GM10847 (cell line): ENCODE measurements around the gene COL6A1.

ENCODE experiments used
- POLR2A ChIP-seq: IDR thresholded peaks from 2 replicates; pipeline ENCODE4 v1.6.1; 2011; ENCODE audit not compliant: insufficient read length; ENCODE audit errors: extremely low read depth

Gene COL6A1

DNA sequence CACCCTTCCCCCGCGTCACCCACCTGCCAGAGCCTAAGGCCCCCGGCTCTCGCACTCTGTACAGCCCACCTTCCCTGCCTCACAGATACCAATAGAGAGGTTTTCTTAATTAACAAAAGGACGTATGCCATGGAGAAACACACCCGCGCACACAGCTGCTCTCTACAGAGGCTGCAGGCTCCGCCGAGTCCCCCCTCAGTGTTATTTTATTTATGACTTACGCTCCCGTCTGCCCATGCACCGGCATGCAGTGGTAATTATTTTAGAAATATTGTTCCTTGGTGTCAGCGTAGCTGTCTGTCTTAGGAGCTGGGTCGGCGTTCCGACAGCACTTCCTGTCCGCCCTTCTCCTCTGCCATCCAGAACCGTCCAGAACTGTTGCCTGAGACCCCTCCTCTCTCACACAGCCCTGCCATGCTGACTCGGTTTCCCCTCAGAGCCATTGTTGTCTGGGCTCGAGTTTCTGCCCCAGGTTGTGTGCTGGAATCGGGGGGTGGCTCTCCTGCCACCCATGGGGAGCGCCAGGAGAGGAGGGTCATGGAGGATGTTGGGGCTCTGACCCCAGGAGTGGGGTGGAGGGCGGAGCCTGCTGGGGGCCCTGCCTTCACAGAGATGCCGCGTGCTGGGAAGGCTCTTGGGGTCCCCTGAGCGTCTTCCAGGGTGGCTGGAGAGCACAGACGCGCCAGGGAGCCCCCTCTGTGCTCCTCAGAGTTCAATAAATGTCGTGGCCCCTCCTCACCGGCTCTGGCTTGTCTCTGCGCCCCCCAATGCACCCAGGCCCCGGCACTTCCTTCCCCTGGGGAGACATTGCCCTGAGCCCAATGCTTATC lies 39.6 kb upstream of the COL6A1 start:
- TF ChIP-seq POLR2A: no peak

DNA sequence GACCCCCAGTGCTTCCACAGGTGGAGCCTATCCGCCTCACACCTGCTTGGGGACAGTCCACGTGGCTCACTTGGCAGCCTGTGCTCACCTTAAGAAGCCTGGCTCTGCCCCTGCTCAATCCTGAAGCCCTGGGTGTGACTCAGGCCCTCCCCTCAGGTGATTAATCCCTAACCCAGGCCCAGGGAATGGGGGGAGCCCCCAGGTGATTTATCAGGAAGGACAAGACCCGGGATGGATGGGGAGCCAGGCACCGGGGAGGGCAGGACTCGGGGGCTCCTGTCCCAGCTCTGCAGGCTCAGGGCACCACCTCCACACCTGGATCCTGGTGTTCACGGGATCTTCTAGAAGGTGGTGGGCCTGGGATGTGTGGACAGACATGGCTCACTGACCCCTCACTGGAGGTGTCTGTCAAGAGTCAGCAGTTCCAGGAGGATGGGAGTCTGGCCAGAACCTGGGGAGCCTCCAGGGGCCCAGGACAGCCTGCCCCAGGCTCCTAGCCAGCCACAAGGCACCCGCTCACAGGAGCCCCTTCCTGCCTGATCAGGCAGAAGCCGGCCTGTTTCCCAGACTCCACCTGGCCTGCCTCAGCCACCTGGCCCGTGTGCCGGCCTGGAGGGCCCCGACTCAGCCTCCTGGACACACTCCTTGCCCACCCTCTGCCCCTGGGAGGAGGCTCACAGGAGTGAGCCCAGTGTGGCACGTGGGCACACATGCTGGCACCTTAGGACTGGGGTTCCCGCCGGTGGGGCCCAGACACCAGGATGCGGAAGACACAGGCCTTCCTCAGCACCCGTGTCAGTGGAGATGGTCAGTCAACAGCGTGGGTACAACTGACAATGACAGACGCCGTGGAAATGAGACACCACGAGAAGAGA lies 38.6 kb upstream of the COL6A1 start:
- no peak for TF ChIP-seq POLR2A

DNA sequence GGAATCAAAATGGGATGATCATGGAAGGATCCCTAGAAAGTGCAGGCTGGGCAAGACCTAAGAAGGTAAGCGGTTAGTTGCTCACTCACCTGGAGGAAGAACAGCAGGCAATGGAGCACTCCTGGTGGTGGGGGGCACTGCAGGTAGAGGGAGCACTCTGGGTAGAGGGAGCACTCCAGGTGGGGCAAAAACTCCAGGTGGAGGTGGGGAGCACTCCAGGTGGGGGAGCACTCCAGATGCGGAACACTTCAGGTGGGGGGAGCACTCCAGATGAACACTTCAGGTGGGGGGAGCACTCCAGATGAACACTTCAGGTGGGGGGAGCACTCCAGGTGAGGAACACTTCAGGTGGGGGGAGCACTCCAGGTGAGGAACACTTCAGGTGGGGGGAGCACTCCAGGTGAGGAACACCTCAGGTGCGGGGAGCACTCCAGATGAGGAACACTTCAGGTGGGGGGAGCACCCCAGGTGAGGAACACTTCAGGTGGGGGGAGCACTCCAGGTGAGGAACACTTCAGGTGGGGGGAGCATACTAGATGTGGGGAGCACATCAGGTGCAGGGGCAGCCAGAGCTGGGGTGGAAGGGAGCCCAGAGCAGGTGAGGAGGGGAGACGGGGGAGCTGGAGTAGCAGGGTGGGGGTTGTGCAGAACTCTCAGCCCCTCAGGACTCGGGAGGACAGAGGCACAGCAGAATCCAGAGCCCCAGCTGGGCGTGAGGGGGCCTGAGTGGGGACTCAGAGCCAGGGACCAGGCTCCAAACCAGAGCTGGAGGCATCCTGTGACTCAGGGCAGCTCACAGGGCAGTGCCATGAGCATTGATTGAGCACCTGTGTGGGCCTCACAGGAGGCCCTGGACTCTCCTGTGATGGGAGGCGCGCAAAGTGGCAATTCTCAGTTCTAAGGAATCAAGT lies 37.7 kb upstream of the COL6A1 start:
- TF ChIP-seq POLR2A: no peak

DNA sequence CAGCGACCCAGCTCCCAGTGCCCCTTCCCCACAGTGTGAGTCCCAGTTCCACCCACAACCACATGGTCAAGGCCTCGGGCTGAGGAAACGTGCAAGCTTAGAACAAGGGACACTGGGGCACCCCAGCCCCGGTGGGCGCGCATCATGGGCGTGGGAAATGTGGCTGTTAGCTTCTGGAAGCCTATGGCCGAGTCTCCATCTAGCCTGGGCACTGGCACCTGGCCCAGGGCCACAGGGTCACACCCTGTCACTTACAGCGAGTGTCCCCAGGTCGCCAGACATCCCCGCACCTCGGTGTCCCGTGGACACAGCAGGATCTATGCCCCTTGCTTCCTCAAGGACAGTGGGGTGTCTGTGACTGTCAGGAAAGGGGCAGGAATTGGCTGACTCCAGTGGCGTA lies 37.0 kb upstream of the COL6A1 start:
- TF ChIP-seq POLR2A: no peak

DNA sequence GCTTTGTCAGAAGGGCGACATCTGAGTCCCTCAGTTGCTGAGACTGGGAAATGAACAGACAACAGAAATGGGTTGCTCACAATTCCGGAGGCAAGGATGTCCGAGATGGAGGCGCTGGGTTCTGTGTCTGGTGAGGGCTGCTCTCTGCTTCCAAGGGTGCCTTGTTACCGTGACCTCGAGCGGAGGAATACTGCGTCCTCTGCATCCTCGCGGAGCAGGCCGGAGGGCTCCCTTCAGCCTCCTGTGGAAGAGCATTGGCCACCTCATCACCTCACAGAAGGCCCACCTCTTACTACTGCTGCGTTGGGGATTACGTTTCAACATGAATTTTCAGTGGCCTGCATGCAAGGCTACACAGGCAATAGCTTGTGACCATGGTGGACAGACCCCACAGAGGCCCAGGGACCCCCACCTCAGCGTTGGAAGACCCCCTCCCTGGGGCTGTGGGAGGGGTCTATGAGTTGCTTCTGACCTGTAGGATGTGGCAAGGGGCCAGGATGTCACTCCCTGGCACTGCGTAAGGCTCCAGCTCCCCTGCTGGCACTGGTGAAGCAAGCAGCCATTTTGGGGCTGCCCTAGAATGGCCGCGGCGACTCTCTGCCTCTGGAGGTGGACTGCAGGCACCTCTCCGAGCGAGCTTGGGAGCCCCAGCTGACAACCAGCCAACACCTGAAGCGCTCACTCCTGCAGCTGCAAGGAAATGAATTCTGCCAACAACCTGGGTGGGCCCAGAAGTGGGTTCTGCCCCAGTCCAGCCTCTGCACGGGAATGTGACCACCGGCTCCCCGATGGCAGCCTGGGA lies 36.3 kb upstream of the COL6A1 start:
- TF ChIP-seq POLR2A: no peak

DNA sequence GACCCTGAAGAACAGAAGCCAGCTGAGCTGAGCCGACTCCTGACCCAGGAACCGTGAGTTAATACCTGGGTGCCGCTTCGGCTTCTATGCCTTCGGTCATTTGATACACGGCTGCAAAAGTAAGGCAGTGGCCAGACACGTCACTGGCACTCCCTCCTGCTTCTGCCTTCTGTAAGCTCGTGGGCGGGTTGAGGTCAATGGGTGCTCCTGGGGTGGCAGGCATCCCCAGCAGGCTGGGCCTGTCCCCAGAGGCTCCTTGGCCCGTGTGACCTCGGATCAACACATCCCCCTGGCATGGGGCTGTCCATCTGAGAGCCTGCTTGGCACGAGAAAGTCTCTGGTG lies 35.7 kb upstream of the COL6A1 start:
- TF ChIP-seq POLR2A: no peak

DNA sequence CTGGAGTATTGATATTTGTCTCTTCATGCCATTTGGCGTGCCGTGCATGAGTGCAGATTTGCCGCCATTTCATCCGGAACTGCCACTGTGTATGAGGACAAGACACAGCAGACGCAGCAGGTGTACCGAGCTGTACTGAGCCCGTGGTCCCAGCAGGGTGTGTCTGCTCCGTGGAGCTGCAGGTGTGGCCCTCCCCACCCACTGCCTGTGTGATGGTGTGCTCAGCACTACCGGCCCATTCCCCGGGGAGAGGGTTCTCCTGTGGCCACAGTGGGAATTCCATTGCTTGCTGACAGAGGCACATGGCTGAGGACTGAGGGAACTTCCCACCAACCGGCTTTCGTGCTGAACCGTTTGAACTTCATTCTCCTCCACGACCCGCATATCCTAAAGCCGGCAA lies 34.3 kb upstream of the COL6A1 start:
- no peak for TF ChIP-seq POLR2A

DNA sequence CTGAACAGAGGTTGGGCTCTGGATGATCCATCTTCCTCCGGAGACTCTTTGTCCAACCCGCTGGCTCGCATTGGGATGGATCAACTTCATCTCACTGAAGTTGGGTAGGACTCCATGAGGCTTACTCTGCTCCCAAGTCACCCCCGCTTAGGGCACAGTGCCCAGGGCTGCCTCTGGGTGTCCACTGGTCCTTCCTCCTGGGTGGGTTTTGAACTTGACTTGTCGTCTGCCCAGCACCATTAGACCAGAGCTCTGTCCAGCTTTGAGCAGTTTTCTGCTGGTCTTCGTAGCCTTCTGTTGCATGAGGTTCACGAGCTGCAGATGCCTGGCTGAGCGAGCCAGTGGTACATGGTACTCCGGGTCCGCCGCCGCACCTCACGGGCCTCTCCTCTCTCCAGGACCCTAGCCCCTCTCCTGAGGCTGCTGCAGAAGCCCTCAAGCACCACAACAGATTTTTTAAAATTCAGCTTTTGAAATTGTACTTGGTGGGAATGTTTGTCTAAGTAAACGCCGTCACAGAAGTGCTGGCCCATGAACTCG lies 33.8 kb upstream of the COL6A1 start:
- no peak for TF ChIP-seq POLR2A

DNA sequence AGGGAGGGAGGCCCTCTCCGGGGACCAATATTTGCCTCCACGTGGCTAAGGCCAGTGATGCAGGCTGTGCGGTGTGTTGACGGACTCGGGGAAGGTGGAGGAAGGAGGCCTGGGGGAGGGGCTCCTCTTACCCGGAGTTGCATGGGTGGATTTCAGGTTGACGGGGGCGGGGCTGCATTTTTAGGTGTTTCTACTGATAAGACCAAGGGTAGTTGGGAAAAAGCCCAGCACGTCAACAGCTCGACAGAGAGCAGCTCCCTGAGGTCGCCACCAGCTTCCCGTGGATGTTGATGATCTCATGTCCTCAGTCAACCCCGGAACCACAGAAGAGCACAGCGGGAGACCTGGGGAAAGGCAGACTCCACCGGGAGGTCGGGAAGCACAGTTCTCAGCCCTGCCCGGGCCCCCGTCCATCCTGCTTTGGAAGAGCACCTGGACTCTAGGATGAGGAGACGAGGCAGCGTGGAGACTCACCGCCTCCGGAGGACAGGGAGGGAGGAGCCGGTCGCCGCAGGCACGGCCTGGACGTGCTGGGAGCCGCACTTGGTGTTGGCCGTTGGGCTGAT lies 32.9 kb upstream of the COL6A1 start:
- no peak for TF ChIP-seq POLR2A

DNA sequence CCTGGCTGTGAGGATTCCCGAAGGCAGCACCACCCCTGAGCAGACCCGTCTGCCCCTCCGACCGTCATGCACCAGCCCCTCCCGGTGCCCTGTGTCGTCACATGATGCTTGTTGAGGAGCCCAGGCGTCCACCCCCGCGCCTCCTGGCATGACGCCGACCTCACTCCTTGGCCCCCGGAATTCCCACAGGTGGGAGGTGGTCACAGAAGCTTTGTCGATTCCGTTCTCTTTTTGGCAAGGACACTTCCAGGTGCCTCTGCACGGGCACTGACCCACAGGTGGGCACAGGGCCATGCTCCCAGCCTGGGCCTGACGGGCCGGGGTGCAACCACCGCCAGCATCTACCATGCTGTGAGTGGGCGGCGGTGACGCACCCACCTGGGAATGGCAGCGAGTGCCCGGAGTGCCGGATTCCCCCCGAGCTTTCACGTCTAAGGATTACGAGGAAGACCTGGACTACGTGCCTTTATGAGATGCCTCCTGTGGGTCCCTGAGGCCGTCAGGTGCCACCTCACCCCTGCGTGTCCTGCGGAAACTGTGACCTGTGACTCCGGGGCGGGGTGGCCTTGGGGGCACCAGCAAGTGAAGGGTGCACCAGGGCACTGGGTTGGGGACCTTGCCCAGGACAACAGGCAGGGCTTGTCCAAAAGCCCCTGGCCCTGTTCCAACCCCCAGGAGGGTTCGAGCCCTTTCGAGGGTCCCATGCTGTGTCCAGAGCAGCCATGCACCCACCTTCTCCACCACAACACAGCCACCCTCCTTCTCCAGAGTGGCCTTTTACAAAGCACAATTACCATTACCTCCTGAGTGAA lies 31.4 kb upstream of the COL6A1 start:
- no peak for TF ChIP-seq POLR2A

DNA sequence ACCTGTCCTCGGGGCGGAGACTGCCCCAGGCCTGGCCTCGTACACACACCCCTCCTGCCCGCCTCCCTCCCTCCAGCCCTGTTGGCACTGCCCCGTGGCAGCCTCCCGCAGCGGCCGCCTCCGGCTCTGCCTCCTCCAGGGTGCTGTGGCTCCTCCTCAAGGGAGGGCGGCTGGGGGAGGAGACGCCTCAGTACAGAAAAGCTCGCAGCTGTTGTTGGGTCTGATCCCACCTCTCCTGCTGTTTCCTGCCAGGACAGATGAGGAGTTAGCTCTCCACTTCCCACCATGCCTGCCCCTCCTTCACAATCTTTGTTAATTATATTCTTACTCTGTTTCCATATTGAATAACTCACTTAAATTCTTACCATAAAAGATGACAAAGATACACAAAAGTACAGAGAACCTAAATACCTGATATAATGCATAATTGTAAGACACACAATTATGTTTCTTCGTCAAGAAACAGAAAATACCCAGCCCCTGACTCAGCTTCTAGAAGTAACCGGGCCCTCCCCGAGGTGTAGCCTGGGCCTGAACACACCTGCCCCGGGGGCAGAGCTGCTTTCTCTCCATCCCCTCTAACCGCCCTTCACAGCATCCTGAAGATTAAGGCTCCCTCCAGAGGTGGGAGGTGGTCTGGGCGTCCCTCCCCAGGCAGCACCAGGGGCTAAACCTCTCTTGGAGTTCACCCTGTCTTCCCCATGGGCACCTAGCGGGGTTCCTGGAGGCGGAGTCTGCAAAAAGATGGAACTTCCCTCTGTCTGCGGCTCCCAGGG lies 30.6 kb upstream of the COL6A1 start:
- no peak for TF ChIP-seq POLR2A

DNA sequence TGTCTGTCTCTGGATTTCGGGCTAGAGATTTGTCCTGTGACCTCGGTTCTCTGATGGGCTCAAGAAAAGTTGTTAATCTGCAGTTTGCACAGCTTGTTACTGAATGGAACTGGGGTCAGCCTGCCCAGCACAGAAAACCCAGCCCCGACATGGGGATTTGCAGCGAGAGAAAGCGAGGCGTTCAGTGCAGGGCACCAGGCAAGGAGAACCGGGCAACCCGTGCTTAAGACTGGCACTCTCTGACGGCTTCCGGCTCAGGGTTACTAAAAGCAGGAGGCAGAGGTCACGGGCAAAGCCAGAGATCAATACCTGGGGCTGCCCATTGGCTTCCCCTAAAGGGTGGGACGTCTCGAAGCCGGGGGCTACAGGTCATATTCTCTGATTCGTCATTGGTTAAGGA lies 29.9 kb upstream of the COL6A1 start:
- TF ChIP-seq POLR2A: no peak
